Measurements from ENCODE around the gene MSANTD2. TPM values are rescaled to one million over a fixed set of nuclear protein-coding genes. Genes with fewer than 3 reads are reported as not detected.
A peak's percentile ranks its signal among the peaks of the same experiment; 100 is the strongest.

Gene MSANTD2
- total and polyA plus RNA-seq, 3 donors from 2014 or later: 7.4 to 19.1 (median 11.3) TPM

- H3K27me3 ChIP-seq: no peaks in the 10 kb centered on the region
- WGBS, 2 donors: 77 to 88% methylated on average over 2 of the region's 2 CpGs
These were observed 57.7 kb downstream of the MSANTD2 start for GRCh38 chr11:124742555-124742954.

GRCh38 chr11:124740277-124740882 lies 59.8 kb downstream of the MSANTD2 start:
- DNase-seq: no peak

More at GRCh38 chr11:124742555-124742954, 57.7 kb downstream of the MSANTD2 start:
- Histone ChIP-seq H3K9me3 (no peaks in the 10 kb centered on the region), H3K27ac (no peak overlapping the region), H3K4me3 (no peak overlapping the region), H3K4me1 (peaks cover 11% of the 10 kb centered on the region), H3K36me3 (ENCODE audit: low read depth, missing control alignments) (no peaks in the 10 kb centered on the region)
- intact Hi-C loops (cut with DNase I; ENCODE audit: low total_unique reads): no loop called here
- TF ChIP-seq CTCF (IDR thresholded peaks at IDR 0.05) (no peak), POLR2A (IDR thresholded peaks at IDR 0.05) (no peak)
- DNase-seq: no peak

GRCh38 chr11:124739479-124740276 lies 60.5 kb downstream of the MSANTD2 start, which contains the start of gene NRGN:
TSS of gene NRGN (plus strand) at chr11:124739942. CDS start at chr11:124740085, 143 bp downstream.
- peak; percentile 96 for DNase-seq
- Histone ChIP-seq H3K36me3 (ENCODE audit: low read depth, missing control alignments) (no peaks in the 10 kb centered on the region), H3K27me3 (no peaks in the 10 kb centered on the region), H3K4me3 (peak within 1 kb of the TSS; percentile 50 to 73), H3K27ac (no peak within 1 kb of the TSS), H3K9me3 (no peaks in the 10 kb centered on the region), H3K4me1 (peaks cover 4% of the 10 kb centered on the region)
- WGBS, 2 donors: 0 to 1% methylated on average over 21 to 59 of the region's 59 CpGs
- intact Hi-C loops (cut with DNase I; ENCODE audit: low total_unique reads): no loop called here
- TF ChIP-seq CTCF (IDR thresholded peaks at IDR 0.05) (no peak), POLR2A (IDR thresholded peaks at IDR 0.05) (no peak)

More at GRCh38 chr11:124740277-124740882, 59.8 kb downstream of the MSANTD2 start:
- Histone ChIP-seq H3K27me3 (no peaks in the 10 kb centered on the region), H3K27ac (no peak overlapping the region), H3K4me3 (peak overlapping the region; percentile 50 to 73), H3K4me1 (peaks cover 4% of the 10 kb centered on the region), H3K9me3 (no peaks in the 10 kb centered on the region), H3K36me3 (ENCODE audit: low read depth, missing control alignments) (no peaks in the 10 kb centered on the region)
- intact Hi-C loops (cut with DNase I; ENCODE audit: low total_unique reads): no loop called here
- TF ChIP-seq POLR2A (IDR thresholded peaks at IDR 0.05): no peak
- peak; percentile 26 to 45 (median 38) for TF ChIP-seq CTCF (IDR thresholded peaks at IDR 0.05)
- 2 to 3% methylated on average over 15 to 37 of the region's 37 CpGs for WGBS, 2 donors

DNA sequence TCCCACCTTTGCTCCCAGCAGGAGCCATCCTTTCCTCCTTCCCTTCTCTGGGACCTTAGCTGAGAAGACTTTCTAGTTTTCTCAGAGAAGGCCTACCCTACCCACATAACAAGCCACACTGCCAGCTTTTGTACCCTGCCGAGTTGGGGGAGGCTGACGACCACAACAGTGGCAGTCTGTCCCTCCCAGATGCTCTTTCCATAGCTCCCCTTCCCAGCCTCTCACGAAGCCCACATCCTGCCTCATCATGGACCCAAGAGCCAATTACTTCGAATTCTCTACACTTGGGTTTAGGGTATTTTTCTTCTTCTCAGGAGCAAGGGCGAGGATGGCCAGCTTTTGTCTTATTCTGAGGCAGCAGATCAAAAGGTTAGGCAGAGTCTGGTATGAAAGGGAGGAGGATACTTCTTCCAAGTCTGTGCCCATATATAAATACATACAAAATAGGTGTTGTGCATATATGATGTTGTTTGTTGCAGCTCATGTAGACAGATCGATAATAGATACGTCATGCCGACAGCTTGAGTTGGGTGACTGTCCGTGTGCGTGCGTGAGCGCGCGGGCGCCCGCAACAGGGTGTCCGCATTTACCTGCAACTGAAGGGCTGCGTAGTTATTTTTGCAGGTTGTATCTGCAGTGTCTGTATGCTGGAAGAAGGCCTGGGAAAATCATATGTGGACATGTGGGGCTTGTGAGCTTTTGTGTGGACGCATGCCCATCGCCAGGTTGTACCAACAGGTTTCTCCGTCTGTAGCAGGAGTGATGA lies 61.3 kb downstream of the MSANTD2 start:
- no peak for TF ChIP-seq POLR2A (IDR thresholded peaks at IDR 0.05)
- no peak for TF ChIP-seq CTCF (IDR thresholded peaks at IDR 0.05)
- Histone ChIP-seq H3K9me3 (no peaks in the 10 kb centered on the region), H3K36me3 (ENCODE audit: low read depth, missing control alignments) (no peaks in the 10 kb centered on the region), H3K27ac (no peak overlapping the region), H3K4me1 (peaks cover 4% of the 10 kb centered on the region), H3K4me3 (peak overlapping the region; percentile 50 to 73), H3K27me3 (no peaks in the 10 kb centered on the region)
- intact Hi-C loops (cut with DNase I; ENCODE audit: low total_unique reads): no loop called here
- 43 to 54% methylated on average over 21 of the region's 21 CpGs for WGBS, 2 donors
- no peak for DNase-seq
